Fibroblast of skin of back (primary cell): Measurements from ENCODE around the gene RRBP1.

ENCODE experiments used
- DNase-seq: peaks from one replicate; pipeline ENCODE4 v3.0.0-alpha.2; 2013

The RRBP1 gene

GRCh38 chr20:17568045-17568788 lies 113.8 kb downstream of the RRBP1 start:
- DNase-seq = no peak

DNA sequence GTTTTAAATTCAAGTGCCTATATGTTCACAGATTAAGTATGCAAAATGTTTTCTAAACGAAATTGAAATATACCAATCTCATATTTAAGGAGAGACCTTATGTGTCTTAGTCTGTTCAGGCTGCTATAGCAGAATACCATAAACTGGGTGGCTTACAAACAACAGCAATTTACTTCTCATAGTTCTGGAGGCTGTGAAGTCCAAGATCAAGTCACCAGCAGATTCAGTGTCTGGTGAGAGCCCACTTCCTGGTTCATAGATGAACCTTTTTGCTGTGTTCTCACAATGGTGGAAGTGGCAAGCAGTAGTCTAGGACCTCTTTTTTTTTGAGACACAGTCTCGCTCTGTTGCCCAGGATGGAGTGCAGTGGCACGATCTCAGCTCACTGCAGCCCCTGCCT lies 115.7 kb downstream of the RRBP1 start:
- no peak for DNase-seq

- DNase-seq = peak; percentile 74
Measured at GRCh38 chr20:17565169-17565845, 116.7 kb downstream of the RRBP1 start.
